HG02885 (cell line): ENCODE measurements around the gene PLEKHN1.
"Not testable (repeated sequence)": the region's sequence is repeated elsewhere in the genome, so short reads cannot be mapped to it uniquely, and the experiment has no call there.

Experiments used
- ATAC-seq: cut with Tn5 transposase; IDR thresholded peaks from one replicate; pipeline ENCODE4 v1.9.1; 2021; ENCODE audit warnings: mild to moderate bottlenecking; ENCODE audit not compliant: unreplicated experiment, poor library complexity

PLEKHN1 gene

DNA sequence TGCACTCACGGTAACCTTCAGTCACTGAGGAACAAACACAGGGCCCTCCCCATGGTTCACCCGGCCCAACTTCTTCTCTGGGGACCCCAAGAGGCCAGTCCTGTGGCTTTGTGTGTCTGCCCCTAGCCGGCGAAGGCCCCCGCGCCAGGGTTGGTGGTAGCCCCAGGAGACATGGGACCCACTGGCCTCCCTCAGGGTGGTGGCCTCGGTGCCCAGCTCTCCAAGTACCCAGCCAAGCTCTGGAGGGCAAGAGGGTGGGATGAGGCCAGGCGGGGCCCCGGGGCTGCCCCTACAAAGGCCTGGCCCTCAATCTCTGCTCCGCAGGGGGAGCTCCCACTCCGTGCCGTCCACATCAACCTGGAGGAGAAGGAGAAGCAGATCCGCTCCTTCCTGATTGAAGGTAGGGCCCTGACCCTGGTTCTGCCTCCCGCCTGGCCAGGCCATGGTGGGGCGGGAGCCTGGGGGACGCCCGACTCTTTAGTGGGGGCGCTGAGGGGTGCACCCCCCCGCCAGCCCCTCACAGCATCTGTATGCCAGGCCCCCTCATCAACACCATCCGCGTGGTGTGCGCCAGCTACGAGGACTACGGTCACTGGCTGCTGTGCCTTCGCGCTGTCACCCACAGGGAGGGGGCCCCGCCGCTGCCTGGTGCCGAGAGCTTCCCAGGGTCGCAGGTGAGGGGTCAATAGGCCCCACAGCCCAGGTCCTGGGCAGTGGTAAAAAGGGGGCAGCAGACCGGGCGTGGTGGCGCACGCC is 5.6 kb downstream of the PLEKHN1 start:
- no peak for ATAC-seq

DNA sequence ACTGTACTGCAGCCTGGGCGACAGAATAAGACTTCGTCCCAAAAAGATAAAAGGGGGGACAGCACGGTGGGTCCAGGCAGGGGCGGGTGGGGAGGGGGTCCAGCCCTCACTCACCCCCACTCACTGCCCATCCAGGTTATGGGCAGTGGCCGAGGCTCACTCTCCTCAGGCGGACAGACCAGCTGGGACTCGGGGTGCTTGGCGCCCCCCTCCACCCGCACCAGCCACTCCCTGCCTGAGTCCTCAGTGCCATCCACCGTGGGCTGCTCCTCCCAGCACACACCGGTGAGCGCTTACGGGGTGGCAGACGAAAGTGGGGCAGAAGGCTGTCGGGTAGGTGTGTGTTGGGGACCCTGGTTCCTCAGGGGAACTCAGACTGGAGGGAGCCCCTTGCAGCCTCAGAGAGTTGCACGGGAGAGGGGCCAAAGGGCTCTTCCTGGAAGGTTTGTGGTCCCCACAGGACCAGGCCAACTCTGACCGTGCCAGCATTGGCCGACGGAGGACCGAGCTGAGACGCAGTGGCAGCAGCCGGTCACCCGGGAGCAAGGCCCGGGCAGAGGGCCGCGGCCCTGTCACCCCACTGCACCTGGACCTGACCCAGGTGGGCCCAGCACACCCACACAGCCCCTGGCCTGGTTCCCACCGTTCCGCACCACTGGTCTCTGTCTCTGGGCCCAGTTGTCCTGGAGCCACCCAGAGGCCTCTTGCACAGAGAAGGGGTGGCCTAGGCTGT is 6.6 kb downstream of the PLEKHN1 start:
- no peak for ATAC-seq

DNA sequence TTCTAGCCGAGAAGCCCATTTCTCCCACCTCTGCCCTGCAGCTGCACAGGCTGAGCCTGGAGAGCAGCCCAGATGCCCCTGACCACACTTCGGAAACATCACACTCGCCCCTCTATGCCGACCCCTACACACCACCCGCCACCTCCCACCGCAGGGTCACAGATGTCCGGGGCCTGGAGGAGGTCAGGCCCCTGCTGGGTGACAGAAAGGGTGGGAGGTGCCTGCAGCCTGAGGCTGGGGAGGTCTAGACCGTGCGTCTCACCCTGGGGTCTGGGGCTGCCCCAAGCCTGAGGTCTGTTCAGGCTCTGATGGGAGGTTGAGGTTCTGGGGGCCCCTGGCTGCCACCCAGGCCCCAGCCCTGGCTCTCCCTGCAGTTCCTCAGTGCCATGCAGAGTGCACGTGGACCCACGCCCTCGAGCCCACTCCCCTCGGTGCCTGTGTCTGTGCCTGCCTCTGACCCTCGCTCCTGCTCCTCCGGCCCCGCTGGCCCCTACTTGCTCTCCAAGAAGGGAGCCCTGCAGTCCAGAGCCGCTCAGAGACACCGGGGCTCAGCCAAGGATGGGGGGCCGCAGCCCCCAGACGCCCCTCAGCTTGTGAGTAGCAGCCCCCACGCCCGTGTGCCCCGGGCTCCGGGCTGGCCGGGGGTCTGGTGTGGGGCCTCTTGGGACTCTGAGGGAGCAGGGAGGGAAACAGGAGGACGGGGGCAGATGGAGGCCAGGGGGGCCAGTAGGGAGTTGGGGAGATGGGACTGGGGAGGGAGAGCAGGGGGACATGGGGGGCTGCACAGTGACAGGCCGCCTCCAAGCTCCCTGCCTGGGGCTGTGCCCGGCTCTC is 7.4 kb downstream of the PLEKHN1 start:
- ATAC-seq, result no peak

DNA sequence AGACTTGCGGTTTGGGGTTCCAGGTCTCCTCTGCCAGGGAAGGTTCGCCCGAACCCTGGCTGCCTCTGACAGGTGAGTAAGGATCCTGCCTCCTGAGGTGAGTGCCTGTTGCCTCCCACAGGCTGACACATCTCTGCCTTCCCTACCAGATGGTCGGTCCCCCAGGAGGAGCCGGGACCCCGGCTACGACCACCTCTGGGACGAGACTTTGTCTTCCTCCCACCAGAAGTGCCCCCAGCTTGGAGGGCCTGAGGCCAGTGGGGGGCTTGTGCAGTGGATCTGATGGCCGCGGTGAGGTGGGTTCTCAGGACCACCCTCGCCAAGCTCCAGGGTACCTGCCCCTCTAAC is 8.0 kb downstream of the PLEKHN1 start:
- ATAC-seq, result no peak

DNA sequence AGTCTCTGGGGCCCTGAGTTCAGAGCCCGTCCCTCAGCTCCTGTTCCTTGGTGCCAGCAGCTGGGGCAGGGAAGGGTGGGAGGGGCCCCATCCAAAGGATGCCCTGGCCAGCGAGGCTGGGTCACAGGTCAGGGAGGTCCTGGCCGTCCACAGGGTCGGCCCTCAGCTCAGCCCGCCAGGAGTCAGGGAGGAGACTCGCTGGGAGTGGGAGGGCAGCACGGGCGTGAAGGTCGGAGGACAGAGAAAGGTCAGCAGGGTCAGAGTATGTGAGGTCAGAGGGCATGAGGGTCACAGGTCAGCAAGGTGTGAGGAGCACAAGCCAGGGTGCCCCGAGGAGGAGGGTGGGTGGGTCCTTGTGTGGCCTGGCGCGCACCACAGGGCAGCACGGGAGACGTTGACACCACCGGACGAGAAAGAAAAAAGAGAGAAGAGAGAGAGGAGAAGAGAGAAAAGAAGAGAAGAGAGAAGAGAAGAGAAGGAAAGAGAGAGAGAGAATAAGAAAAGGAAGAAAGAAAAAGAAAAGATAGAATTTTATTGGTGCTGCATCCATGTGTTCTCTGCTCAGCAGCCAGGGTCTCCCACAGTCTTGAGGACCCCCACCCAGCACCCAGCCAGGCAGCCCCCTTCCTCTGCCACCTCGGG is 8.5 kb downstream of the PLEKHN1 start:
- ATAC-seq, result no peak

DNA sequence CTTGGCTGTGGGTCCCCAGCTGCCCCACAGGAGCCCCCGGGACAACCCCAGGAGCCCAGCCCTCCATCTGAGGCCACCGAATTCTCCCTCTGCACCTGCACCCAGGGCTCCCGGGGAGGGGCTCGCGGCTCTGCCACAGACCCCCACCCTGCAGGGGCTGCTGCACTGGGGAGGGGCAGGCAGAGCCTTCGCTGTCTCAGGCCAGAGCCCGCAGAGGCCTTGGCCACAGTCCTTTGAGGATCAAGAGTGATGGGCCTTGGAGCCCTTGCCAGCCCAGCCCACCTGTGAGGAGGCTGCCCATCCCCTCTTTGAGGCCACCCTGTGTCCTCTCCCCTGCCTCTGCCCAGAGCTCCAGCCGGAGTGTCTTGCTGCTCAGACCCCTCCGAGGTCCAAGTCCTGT is 9.1 kb downstream of the PLEKHN1 start:
- no peak for ATAC-seq

DNA sequence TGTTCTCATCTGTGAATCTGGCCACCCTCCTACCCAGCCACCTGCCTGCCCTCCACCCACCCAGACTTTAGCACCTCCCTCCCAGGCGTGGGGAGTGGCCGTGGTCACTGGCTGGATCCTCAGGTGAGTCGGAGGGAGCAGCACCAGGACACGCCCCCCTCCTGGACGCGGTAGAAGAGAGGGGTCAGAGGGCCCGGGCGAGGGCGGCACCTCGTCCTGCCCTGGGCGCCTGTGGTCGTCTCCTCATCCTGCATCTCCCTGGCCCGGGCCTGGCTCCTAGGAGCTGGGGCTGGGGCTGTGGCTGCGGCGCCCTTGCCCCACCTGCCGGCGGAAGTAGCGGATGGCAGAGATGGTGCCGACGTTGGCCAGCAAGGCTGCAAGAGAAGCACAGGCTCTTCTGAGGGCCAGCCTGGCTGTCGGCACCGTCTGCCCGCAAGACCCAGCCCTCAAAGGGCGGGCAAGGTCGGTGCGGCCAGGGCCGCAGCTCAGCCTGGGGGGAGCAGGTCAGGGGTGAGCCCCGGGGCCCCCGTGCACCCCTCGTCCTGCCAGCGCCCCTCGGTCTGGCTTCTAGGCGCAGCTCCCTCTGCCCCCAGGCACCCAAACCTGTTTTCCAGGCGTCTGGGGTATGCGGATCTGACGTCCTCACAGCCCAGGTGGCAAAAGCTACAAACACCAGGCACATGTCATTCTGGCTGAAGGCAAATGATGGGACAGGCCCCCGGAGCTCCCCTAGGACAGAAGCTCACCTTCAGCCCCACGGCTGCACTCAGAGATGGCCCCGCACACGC is 9.8 kb downstream of the PLEKHN1 start:
- ATAC-seq, result no peak

DNA sequence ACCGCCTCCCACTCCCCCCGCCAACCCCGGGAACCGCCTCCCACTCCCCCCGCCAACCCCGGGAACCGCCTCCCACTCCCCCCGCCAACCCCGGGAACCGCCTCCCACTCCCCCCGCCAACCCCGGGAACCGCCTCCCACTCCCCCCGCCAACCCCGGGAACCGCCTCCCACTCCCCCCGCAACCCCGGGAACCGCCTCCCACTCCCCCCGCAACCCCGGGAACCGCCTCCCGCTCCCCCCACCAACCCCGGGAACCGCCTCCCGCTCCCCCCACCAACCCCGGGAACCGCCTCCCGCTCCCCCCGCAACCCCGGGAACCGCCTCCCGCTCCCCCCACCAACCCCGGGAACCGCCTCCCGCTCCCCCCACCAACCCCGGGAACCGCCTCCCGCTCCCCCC is 10.5 kb downstream of the PLEKHN1 start:
- not testable (repeated sequence) for ATAC-seq

DNA sequence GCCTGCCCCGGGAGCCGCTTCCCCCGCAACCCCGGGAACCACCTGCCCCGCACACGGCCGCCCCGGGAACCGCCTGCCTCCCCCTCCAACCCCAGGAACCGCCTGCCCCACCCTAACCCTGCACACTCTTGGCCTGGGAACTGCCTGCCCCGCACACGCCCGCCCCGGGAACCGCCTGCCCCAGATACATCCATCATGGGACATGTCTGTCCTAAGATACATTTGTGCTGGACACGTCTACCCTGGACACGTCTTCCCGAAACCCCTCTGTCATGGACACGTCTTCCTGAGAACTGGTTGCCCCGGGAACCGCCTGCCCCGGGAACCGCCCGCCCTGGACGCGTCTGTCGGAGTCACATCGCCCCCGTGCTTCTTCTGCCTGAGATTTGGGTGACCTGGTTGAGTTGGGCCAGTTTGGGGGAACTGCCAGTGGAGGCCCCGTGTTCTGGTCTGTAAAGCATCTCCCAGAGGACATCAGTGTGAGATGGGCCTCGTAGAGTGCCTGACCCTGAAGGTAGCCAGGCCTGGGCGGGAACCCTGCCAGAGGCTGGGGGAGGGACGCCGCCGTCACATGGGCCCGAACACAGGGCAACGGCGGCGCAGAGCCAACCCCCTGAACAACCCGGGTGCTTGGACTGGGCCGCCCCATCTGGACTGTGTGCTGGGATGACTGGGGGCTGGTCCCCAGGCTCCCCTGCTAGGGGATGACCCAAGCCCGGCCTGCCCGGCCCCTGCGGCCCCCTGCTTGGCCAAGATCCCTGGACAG is 12.0 kb downstream of the PLEKHN1 start:
- ATAC-seq, result no peak

DNA sequence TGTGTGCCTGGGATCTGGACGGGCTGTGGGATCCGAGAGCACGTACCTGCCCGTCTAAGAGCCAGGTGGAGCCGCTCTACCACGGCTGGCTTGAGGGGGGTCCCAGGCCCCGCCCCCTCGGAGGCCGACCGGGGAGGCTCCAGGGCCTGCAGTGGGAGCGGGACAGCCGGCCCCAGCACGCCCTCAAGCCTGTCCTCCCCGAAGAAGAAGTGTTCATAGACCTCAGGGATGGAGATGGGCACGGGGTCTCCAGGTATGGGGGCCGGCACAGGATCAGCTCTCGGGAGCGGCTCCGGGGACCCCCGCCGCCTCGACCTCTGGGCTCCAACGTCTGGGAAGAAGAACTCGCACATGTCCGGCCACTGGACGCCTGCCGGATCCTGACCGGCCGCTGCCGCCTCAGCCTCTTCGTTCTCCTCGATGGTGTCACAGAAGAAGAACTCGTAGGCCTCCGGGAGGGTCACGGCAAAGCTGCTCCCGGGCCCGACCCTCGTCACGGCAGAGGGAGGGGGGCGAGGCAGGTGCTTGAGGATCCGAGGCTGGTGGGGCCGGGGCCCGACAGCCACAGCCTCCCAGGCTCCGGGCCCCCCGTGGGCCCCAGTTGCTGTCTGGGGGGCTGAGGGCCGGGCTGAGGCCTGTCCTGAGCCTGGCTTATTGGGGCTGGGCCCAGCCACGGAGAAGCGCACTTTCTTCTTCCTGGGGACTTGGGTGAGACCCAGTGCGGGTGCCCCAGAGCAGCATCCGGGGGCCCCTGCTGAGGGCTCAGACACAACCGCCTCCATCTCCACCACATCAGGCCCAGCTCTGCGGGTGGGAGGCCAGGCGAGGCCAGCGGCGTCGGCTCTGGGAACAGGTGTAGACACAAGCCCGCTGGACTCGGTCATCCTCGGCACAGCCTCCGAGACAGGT is 12.8 kb downstream of the PLEKHN1 start:
- no peak for ATAC-seq

DNA sequence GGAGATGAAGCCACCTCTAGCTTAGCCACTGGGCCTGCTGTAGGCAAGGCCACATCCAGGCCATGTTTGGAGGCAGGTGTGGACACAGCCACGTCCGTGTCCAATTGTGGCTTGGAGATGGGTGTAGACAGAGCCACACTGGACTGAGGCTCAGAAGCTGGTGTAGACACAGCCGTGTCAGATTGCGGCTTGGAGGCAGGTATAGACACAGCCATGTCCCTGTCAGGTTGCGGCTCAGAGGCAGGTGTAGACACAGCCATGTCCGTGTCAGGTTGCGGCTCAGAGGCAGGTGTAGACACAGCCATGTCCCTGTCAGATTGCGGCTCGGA is 13.4 kb downstream of the PLEKHN1 start:
- no peak for ATAC-seq

DNA sequence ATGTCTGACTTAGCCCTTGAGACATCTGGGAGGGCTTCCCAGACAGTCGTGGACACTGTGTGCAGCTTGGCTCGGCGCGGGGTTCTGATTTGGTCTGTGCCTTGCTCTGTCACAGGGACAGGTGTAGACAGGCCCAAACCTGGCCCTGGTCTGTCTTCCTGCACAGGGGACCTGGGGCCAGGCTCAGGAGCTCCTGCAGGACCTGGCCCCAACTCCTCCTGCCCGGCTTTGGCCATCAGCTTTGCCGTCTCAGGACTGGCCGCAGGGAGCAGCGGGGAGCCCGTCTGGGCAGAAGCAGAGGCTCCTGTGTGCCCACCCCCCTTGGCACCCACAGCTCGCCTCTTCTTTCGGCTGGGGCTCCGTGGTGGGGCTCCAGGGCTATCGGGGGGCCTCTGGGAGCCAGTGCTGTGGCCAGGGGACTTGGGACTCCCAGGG is 13.9 kb downstream of the PLEKHN1 start:
- no peak for ATAC-seq

DNA sequence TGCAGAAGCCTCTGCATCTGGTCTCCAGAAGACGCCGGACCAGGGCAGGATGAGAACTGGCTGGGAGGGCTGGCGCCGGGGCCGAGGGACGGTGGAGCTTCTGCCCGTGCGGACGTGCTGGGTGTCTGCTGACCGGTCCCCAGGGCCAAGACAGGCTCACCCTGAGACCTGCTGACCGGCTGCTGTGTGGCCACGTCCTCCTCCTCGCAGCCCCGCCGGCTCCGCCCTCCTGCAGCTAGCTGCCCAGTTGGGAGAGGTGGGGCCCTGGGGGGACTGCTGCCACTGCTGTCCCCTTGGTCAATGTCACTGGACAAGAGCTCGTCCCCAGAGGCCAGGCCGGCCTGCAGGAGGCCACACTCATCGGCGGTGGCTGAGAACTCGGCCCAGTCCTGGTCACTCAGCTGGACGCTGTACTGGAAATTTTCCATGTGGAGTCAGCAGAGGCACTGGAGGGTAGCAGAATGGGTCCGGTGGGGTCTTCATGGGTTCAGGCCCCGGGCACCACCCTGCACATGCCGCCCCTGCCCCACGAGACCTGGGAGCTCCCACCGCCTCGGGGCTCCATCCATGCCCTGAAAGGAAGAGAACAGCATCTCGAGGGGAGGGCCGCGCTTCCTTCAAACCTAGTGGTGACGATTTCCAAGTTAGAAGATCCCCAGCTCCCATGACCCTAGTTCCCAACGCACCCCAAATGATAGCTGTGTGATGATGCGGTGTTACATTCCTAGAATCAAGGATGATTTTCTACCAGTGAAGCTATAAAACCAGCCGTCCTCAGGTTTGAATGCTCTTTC is 14.5 kb downstream of the PLEKHN1 start:
- ATAC-seq, result no peak

DNA sequence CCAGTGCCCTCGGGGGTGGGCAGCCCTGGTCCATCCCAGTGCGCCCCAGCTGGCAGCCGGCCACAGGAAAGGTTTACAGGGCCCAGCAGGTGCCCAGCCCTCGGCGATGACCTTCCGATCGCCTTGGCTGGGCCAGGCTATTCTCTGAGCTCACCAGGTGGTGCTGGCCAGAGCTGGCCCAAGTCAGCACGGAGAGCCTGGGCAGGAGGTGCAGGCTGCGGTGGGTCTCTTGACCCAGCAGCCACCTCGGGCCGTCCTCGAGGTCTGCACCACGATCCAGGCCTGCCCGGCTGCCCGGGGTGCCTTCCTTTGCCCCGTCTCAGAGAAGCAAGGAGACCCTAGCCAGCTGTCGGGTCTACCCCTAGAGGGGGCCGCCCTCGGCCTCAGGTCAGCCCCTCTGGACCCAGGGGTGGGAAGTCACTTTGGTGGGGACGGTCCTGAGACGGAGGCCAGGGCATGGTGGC is 15.2 kb downstream of the PLEKHN1 start:
- no peak for ATAC-seq

DNA sequence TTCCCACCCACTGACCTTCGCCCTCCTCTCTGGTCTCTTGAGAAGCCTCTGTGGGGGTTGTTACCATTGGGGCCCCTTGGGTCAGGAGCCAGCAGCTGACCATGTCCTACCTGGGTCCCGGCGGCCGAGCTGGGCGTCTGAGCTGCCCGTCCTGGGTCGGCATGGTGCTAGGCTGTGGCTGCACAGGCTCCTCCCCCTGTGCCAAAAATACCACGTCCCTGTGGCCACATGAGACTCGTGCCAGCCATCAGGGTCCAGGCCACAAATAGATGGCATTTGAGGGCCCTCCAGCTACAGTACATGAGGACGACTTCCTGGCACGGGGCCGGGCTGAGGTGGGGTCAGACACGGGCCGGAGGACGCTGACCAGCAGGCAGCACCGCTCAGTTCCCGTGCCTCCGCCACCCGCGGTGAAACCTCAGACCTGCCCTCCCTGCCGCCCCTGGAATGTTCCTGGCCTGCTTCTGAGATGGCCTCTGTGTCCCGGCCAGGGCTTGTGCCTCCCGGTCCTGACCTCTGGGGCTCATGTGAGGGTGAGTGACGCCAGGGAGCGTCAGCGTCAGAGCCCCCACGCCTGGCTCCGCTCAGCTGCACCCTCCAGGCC is 15.8 kb downstream of the PLEKHN1 start, which contains the start of gene PERM1:
Gene PERM1 (minus strand): TSS at position 139 of the 604 bp plus-strand sequence. CDS start 1,064 bp downstream, outside the sequence.
- no peak for ATAC-seq

DNA sequence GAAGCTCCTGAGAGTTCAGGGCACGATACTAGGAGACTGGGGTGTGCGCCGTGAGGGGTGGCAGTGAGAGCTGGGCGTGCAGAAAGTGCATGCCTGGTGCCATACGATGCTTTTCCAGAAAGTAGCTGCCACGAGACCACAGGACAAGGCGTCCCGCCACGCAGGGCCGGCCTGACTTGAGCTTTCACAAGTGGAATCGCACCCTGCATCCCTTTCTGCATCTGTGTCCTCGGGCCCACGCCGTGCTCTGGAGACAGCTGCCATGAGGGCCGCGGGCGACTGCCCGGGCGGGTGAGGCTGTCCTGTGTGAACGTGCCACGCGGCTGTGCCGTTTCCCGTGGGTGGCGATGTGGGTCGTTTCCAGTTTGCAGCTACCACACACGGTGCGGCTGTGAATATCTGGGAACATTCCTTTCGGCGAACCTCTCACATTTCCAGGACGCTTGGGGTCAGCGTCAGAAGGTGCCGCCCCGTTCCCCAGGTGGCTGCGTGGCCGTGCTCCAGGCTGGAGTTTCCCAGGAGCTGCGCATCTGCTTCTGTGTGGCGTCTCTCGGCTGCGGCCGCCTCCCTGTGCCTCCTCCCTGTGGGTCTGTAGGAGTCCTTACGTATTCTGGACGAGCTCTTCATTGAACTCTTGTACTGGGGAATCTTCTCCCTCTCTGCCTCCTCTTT is 16.6 kb downstream of the PLEKHN1 start:
- ATAC-seq, result no peak
